ENCODE results near the gene SSTR3.

The SSTR3 gene

GRCh38 chr22:37223965-37224551 lies 11.8 kb upstream of the SSTR3 start:
- Histone ChIP-seq H3K27me3 (ENCODE audit: insufficient read depth, low read length) (no peaks in the 10 kb centered on the region), H3K4me2 (ENCODE audit: low read length) (no peak overlapping the region), H3K9me3 (ENCODE audit: low read length) (peaks cover 4% of the 10 kb centered on the region; the same call in 1 of the 2 replicates), H3K9ac (ENCODE audit: low read length) (no peak overlapping the region), H2AFZ (ENCODE audit: low read length) (no peak overlapping the region), H3K36me3 (ENCODE audit: insufficient read depth, low read length) (peaks cover 57% of the 10 kb centered on the region), H4K20me1 (ENCODE audit: insufficient read depth, low read length) (no peaks in the 10 kb centered on the region), H3F3A (ENCODE audit: insufficient read depth, low read length) (0 out of 2 replicates have a peak, but pooled peaks cover 8% of the 10 kb centered on the region), H3K9me2 (ENCODE audit: low read depth, low read length) (no peaks in the 10 kb centered on the region), H3K79me2 (ENCODE audit: insufficient read depth, low read length) (no peaks in the 10 kb centered on the region), H3K27ac (ENCODE audit: low read depth, low read length, poor library complexity, severe bottlenecking) (peak overlapping the region; percentile 60), H3K4me1 (ENCODE audit: insufficient read depth, low read length, severe bottlenecking) (peaks cover 23% of the 10 kb centered on the region), H3K4me3 (ENCODE audit: low read depth, low read length, poor library complexity, severe bottlenecking) (no peak overlapping the region)
- TF ChIP-seq EZH2 (IDR thresholded peaks at IDR 0.05; ENCODE audit: borderline replicate concordance, low read length) (no peak), CTCF (IDR thresholded peaks at IDR 0.05; ENCODE audit: low read length) (no peak)

- no peak overlapping the region for H2AFZ ChIP-seq (ENCODE audit: low read length)
- H3K9me2 ChIP-seq (ENCODE audit: low read depth, low read length), result no peaks in the 10 kb centered on the region
- peaks cover 41% of the 10 kb centered on the region for H3K36me3 ChIP-seq (ENCODE audit: insufficient read depth, low read length)
- TF ChIP-seq EZH2 (IDR thresholded peaks at IDR 0.05; ENCODE audit: borderline replicate concordance, low read length) (no peak), CTCF (IDR thresholded peaks at IDR 0.05; ENCODE audit: low read length) (no peak)
- peaks cover 27% of the 10 kb centered on the region for H3K4me1 ChIP-seq (ENCODE audit: insufficient read depth, low read length, severe bottlenecking)
- H4K20me1 ChIP-seq (ENCODE audit: insufficient read depth, low read length), result no peaks in the 10 kb centered on the region
- no peaks in the 10 kb centered on the region for H3K27me3 ChIP-seq (ENCODE audit: insufficient read depth, low read length)
- H3K27ac ChIP-seq (ENCODE audit: low read depth, low read length, poor library complexity, severe bottlenecking), result peak overlapping the region; percentile 25
- no peaks in the 10 kb centered on the region for H3K79me2 ChIP-seq (ENCODE audit: insufficient read depth, low read length)
- 0 out of 2 replicates have a peak, but pooled peaks cover 8% of the 10 kb centered on the region for H3F3A ChIP-seq (ENCODE audit: insufficient read depth, low read length)
- no peak overlapping the region for H3K4me2 ChIP-seq (ENCODE audit: low read length)
- H3K4me3 ChIP-seq (ENCODE audit: low read depth, low read length, poor library complexity, severe bottlenecking), result no peak overlapping the region
- H3K9me3 ChIP-seq (ENCODE audit: low read length), result peaks cover 4% of the 10 kb centered on the region; the same call in 1 of the 2 replicates
- H3K9ac ChIP-seq (ENCODE audit: low read length), result no peak overlapping the region
These were observed 10.2 kb upstream of the SSTR3 start for GRCh38 chr22:37222440-37222971.

- Histone ChIP-seq H3K27ac (ENCODE audit: low read depth, low read length, poor library complexity, severe bottlenecking) (peak overlapping the region; percentile 25), H4K20me1 (ENCODE audit: insufficient read depth, low read length) (no peaks in the 10 kb centered on the region), H3K27me3 (ENCODE audit: insufficient read depth, low read length) (no peaks in the 10 kb centered on the region), H3K4me3 (ENCODE audit: low read depth, low read length, poor library complexity, severe bottlenecking) (no peak overlapping the region), H3K79me2 (ENCODE audit: insufficient read depth, low read length) (no peaks in the 10 kb centered on the region), H3K4me2 (ENCODE audit: low read length) (no peak overlapping the region), H3K36me3 (ENCODE audit: insufficient read depth, low read length) (peaks cover 40% of the 10 kb centered on the region), H3K9me3 (ENCODE audit: low read length) (peaks cover 4% of the 10 kb centered on the region; the same call in 1 of the 2 replicates), H3K4me1 (ENCODE audit: insufficient read depth, low read length, severe bottlenecking) (peaks cover 27% of the 10 kb centered on the region), H3K9ac (ENCODE audit: low read length) (no peak overlapping the region), H3K9me2 (ENCODE audit: low read depth, low read length) (no peaks in the 10 kb centered on the region), H2AFZ (ENCODE audit: low read length) (no peak overlapping the region), H3F3A (ENCODE audit: insufficient read depth, low read length) (0 out of 2 replicates have a peak, but pooled peaks cover 8% of the 10 kb centered on the region)
- no peak for TF ChIP-seq EZH2 (IDR thresholded peaks at IDR 0.05; ENCODE audit: borderline replicate concordance, low read length)
- no peak for TF ChIP-seq CTCF (IDR thresholded peaks at IDR 0.05; ENCODE audit: low read length)
These were observed 9.4 kb upstream of the SSTR3 start for GRCh38 chr22:37221424-37222333.
